ENCODE data around the gene DEAF1.

DNA sequence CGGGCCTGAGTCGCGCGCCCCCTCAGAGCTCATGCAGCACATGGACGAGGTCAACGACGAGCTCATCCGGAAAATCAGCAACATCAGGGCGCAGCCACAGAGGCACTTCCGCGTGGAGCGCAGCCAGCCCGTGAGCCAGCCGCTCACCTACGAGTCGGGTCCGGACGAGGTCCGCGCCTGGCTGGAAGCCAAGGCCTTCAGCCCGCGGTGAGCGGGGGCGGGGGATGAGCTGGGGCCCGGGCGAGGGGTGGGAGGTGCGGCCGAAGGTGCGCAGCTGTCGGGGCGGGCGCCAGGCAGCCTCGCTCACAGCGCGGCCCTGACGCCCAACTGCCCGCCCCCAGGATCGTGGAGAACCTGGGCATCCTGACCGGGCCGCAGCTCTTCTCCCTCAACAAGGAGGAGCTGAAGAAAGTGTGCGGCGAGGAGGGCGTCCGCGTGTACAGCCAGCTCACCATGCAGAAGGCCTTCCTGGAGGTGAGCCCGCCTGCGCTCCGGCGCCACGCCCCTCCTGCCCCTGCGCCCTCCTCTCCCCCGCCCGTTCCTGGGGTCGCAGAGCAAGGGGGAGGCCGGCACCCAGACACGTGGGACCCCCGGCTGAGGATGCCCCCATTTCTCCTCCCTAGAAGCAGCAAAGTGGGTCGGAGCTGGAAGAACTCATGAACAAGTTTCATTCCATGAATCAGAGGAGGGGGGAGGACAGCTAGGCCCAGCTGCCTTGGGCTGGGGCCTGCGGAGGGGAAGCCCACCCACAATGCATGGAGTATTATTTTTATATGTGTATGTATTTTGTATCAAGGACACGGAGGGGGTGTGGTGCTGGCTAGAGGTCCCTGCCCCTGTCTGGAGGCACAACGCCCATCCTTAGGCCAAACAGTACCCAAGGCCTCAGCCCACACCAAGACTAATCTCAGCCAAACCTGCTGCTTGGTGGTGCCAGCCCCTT, 31.5 kb upstream of the DEAF1 start:
- TF ChIP-seq, protein P1, sequence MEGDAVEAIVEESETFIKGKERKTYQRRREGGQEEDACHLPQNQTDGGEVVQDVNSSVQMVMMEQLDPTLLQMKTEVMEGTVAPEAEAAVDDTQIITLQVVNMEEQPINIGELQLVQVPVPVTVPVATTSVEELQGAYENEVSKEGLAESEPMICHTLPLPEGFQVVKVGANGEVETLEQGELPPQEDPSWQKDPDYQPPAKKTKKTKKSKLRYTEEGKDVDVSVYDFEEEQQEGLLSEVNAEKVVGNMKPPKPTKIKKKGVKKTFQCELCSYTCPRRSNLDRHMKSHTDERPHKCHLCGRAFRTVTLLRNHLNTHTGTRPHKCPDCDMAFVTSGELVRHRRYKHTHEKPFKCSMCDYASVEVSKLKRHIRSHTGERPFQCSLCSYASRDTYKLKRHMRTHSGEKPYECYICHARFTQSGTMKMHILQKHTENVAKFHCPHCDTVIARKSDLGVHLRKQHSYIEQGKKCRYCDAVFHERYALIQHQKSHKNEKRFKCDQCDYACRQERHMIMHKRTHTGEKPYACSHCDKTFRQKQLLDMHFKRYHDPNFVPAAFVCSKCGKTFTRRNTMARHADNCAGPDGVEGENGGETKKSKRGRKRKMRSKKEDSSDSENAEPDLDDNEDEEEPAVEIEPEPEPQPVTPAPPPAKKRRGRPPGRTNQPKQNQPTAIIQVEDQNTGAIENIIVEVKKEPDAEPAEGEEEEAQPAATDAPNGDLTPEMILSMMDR (conservative IDR thresholded peaks at IDR 0.05 in 1 of 2, IDR thresholded peaks at IDR 0.05 in 1 of 2; ENCODE audit: extremely low read depth in 1 of 2, insufficient read depth in 1 of 2, low read depth in 1 of 2, low read length in 2 of 2) = no peak
- TF ChIP-seq EZH2 (IDR thresholded peaks at IDR 0.05; ENCODE audit: borderline replicate concordance, low read length) = no peak
